COLO829 (cell line): ENCODE results near the gene OLFM3.

Experiments
- DNase-seq: peaks from one replicate; pipeline ENCODE4 v3.0.0; 2012; ENCODE audit warnings: low spot score

OLFM3 gene

DNA sequence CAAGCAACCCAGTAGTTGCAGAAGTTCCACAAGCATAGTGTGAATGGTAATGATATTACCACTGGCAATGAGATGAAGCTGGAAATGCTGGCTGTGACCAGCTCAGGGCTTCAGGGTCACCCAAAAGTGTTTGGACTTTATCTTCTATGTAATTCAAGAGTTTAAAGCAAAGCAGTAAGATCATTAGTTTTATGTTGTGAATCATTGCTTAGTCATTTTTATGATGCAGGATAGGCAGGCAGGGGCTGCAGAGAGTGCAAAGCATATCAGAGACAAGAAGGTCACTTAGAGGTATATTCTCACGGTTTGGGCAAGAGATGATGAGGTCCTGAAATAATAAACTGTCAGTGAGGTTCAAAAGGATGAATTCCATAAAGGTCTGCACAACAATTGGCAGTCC, 147.4 kb downstream of the OLFM3 start:
- DNase-seq: no peak

GRCh38 chr1:101847626-101848025, 149.1 kb downstream of the OLFM3 start:
- no peak for DNase-seq

DNA sequence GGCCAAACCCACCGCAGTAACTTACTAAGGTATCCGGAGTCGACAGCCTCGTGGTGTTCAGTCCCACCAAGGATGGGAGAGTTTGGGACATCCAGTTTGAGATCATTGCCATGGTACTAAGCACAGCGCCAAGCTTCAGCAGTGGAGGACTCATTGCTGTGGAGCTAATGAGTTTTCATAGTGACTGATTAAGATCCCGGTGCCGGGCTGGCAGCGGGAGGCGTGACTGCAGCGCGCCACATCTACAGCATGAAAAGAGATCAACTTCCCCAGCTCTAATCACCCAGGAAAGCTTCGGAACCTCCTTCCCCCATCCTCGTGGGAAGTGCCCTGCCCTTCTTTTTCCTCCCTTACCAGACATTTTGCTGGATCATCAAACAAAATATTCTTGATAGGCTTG, 149.9 kb downstream of the OLFM3 start:
- DNase-seq: no peak

GRCh38 chr1:101843160-101843559, 153.6 kb downstream of the OLFM3 start:
- no peak for DNase-seq

DNA sequence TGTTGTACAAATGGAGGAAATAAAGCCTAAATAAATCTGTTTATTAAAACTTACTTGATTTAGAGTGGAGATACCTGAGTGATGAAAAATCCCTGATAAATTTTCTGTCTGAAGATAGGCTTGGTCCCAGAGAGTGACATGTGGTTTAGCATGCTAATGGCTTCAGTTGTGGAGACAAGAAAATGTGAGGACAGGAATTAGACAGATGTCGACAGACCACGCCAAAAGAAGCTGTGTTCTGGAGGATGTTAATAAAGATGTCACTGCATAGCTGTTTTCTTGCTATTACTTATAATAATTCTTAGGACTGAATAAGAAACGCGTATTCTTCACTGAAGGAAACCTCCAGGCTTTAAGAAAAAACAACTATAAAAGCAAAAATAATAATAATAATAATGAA, 154.9 kb downstream of the OLFM3 start:
- no peak for DNase-seq

- DNase-seq: no peak
Observed at GRCh38 chr1:101835988-101836387, 160.7 kb downstream of the OLFM3 start.

DNA sequence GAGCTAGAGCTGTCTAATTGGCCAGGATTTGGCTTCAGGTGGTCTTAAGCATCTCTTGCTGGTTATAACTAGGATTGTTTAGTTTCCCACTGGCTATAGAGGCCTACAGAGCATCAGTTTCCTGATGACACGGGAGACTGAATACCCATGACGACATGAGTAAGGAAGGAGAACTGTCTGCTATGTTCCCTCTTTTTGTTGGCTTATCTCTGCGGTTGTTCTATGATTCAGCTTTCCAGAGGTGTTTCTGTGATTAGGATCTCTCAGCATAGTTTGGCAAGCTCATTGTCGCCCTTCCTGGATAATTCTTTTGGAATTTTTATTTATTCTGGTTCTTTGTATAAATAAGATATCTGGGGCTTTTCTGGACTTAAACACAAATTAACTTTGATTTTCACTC, 163.4 kb downstream of the OLFM3 start:
- DNase-seq: no peak

DNA sequence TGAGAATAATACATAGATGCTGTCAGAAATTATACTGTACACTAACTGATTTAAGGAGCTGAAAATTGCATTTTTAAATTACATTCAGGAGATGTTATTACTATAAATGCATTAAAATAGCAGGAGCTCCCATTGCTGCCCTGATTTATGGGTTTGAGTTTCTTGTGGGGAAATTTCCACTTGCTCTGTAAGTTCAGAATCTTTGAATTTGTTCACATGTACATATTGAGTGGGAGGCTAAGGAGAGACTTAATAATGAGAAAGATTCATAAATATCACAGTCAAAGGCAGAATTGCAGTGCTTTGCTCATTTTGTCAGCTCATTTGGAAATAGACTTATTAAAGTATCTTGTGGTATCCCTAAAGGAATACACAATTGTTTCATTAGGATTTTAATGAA, 170.3 kb downstream of the OLFM3 start:
- no peak for DNase-seq

GRCh38 chr1:101820071-101820470, 176.7 kb downstream of the OLFM3 start:
- peak; percentile 24 for DNase-seq

- no peak for DNase-seq
Observed at GRCh38 chr1:101816262-101816661, 180.5 kb downstream of the OLFM3 start.

GRCh38 chr1:101798417-101798816, 198.3 kb downstream of the OLFM3 start:
- DNase-seq: no peak

DNA sequence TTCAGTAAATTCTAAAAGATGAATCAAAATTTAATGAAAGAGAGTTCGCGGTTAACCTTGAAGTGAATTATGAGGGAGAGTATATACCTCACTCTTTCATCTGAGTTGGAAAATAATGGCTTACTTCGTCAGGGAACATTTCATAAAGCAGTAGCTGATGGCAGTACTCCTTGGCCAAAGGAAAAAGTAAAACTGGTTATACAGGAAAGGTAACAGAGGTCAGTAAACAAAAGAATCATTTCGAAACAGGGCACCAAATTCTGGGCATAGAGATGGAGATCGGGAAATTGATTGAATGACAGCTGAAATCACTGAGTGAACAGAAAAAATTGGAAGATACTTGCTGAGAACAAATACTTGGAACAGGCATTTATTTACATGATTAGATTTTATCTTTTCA, 199.0 kb downstream of the OLFM3 start:
- DNase-seq: no peak

- no peak for DNase-seq
Observed at GRCh38 chr1:101781201-101781831, 215.4 kb downstream of the OLFM3 start.

- DNase-seq: no peak
Observed at GRCh38 chr1:101769520-101769919, 227.2 kb downstream of the OLFM3 start.

DNA sequence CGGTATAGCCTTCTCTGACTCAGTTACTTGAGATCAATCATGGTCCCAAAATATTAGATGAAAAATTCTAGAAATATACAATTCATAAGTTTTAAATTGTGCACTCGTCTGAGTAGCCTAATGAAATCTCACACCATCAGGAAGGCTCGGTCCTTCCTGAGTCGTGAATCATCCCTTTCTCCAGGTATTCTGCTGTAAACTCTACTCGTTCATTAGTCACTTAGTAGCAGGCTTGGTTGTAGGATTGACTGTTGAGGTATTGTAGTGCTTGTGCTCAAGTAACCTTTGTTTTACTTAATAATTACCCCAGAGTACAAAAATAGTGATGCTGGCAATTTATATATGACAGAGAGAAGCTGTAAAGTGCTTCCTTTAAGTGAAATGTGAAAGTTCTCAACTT, 238.7 kb downstream of the OLFM3 start:
- no peak for DNase-seq

DNA sequence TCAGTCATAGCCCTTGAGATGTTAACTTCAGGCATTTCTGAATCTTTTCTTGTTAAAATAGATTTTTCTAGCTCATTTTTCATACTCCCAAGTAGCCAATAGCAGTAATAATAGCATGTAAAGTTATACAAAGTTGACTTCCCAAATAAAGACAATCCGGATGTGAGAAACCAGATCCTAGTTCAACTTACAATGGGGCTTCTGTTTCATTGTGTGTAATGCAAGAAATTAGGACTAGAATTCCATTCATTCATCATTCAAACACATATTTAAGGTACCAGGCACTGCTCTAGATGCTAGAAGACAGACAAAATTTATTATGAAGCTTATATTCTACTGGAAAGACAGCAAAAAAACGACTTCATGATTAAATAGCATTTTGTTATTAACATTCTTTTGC, 240.3 kb downstream of the OLFM3 start:
- peak; percentile 50 for DNase-seq
